Peyer's patch (tissue), 4 donors: ENCODE data around the gene PRICKLE1.

Experiments used
- POLR2A ChIP-seq, 2 donors: fragments of 450-650 bp; IDR thresholded peaks; one replicate each; pipeline ENCODE4 v1.5.1; 2017; ENCODE audit warnings: antibody characterized with exemption in 2 of 2, mild to moderate bottlenecking in 2 of 2, moderate library complexity in 2 of 2
- TF ChIP-seq, protein P1 (sequence below), 6 experiments: fragments of 450-650 bp in 4 of 6; fragments of 200-600 bp in 2 of 6; sonication (generic) in 1 of 6; IDR thresholded peaks; one replicate each; pipeline ENCODE4 v1.5.1; 2017 to 2019; ENCODE audit warnings: antibody characterized with exemption in 6 of 6, mild to moderate bottlenecking in 3 of 6, moderate library complexity in 1 of 6

DNA sequence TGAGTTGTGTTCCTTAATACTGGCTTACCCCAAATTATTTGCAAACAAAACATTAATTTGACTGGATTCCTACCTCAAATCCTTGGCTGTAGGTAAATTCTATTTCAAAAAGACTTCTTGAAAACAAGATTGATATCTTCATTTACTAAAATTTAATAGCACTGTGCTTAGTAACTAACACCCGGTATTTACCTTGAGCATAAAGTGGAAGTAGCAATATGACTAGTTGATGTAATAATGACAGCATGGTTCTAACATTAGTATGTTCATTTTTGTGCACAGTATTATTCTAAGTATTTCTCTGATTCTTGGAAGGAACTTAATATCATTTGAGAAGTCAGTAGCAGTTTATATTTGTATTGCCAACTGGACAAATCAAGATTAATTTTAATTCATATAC lies 166.8 kb downstream of the PRICKLE1 start:
- TF ChIP-seq, protein P1, sequence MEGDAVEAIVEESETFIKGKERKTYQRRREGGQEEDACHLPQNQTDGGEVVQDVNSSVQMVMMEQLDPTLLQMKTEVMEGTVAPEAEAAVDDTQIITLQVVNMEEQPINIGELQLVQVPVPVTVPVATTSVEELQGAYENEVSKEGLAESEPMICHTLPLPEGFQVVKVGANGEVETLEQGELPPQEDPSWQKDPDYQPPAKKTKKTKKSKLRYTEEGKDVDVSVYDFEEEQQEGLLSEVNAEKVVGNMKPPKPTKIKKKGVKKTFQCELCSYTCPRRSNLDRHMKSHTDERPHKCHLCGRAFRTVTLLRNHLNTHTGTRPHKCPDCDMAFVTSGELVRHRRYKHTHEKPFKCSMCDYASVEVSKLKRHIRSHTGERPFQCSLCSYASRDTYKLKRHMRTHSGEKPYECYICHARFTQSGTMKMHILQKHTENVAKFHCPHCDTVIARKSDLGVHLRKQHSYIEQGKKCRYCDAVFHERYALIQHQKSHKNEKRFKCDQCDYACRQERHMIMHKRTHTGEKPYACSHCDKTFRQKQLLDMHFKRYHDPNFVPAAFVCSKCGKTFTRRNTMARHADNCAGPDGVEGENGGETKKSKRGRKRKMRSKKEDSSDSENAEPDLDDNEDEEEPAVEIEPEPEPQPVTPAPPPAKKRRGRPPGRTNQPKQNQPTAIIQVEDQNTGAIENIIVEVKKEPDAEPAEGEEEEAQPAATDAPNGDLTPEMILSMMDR (IDR thresholded peaks at IDR 0.05): no peak
- no peak for TF ChIP-seq POLR2A (IDR thresholded peaks at IDR 0.05)
